ENCODE data around the gene NME3. TPM values are rescaled to one million over a fixed set of nuclear protein-coding genes. Genes with fewer than 3 reads are reported as not detected.

Gene NME3
- total RNA-seq, 1 experiment from 2014 or later = 86.8 TPM

DNA sequence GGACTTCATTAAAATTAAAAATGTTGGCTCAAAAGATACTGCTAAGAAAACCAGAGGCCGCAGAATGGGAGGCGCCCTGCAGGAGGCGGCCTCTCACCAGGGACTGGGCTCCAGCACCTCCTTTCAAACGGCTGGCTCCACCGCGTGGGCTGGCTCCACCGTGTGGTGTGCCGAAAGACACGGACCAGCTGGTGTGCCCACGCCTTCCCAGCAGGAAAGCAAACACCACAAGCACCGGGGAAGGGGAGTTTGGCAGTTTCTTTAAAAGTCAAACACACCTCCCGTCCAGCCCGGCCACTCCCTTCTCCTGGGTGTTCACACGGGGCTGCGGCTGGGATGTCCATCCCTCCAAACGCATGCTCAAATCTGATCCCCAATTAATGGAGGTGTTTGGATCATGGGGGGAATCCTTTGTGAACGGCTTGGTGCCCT is 41.4 kb upstream of the NME3 start:
- Mint-ChIP-seq H3K27ac (no peak overlapping the region), H3K36me3 (peaks cover 7% of the 10 kb centered on the region), H3K4me3 (no peak overlapping the region), H3K9me3 (no peaks in the 10 kb centered on the region), H3K4me1 (no peaks in the 10 kb centered on the region), H3K27me3 (ENCODE audit: low read depth) (no peaks in the 10 kb centered on the region)
- ChIA-PET POLR2A (no interaction called here), CTCF (interaction anchor here (0.6 to 2.3 kb wide), 7 partner anchors 11 to 191 kb away, joined by 3 to 16 read pairs (median 5); no protein-coding TSS in a partner anchor)
- DNase-seq (ENCODE audit: low spot score) (peak; percentile 70), ATAC-seq (peak; percentile 61)
- TF ChIP-seq FOXP4 (CRISPR knock-in tag; IDR thresholded peaks at IDR 0.05) = no peak
- TF ChIP-seq FOXJ3 (CRISPR knock-in tag; IDR thresholded peaks at IDR 0.05; ENCODE audit: borderline replicate concordance) = no peak
- TF ChIP-seq ZNF317 (CRISPR knock-in tag; IDR thresholded peaks at IDR 0.05; ENCODE audit: borderline replicate concordance, low read depth) = no peak
- no peak for TF ChIP-seq GRHL2 (CRISPR knock-in tag; IDR thresholded peaks at IDR 0.05; ENCODE audit: insufficient replicate concordance, severe bottlenecking)
- no peak for TF ChIP-seq RORB (CRISPR knock-in tag; IDR thresholded peaks at IDR 0.05)
- TF ChIP-seq, protein P1, sequence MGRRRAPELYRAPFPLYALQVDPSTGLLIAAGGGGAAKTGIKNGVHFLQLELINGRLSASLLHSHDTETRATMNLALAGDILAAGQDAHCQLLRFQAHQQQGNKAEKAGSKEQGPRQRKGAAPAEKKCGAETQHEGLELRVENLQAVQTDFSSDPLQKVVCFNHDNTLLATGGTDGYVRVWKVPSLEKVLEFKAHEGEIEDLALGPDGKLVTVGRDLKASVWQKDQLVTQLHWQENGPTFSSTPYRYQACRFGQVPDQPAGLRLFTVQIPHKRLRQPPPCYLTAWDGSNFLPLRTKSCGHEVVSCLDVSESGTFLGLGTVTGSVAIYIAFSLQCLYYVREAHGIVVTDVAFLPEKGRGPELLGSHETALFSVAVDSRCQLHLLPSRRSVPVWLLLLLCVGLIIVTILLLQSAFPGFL (CRISPR knock-in tag; IDR thresholded peaks at IDR 0.05; ENCODE audit: borderline replicate concordance) = no peak
- TF ChIP-seq, protein P2, sequence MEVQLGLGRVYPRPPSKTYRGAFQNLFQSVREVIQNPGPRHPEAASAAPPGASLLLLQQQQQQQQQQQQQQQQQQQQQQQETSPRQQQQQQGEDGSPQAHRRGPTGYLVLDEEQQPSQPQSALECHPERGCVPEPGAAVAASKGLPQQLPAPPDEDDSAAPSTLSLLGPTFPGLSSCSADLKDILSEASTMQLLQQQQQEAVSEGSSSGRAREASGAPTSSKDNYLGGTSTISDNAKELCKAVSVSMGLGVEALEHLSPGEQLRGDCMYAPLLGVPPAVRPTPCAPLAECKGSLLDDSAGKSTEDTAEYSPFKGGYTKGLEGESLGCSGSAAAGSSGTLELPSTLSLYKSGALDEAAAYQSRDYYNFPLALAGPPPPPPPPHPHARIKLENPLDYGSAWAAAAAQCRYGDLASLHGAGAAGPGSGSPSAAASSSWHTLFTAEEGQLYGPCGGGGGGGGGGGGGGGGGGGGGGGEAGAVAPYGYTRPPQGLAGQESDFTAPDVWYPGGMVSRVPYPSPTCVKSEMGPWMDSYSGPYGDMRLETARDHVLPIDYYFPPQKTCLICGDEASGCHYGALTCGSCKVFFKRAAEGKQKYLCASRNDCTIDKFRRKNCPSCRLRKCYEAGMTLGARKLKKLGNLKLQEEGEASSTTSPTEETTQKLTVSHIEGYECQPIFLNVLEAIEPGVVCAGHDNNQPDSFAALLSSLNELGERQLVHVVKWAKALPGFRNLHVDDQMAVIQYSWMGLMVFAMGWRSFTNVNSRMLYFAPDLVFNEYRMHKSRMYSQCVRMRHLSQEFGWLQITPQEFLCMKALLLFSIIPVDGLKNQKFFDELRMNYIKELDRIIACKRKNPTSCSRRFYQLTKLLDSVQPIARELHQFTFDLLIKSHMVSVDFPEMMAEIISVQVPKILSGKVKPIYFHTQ (CRISPR knock-in tag; IDR thresholded peaks at IDR 0.05) = no peak

GRCh38 chr16:1810536-1810935 is 39.2 kb upstream of the NME3 start:
- DNase-seq (ENCODE audit: low spot score) (no peak), ATAC-seq (no peak)
- H3K27ac Mint-ChIP-seq = no peak overlapping the region
- ChIA-PET CTCF (no interaction called here), POLR2A (no interaction called here)
- H3K36me3 Mint-ChIP-seq = peaks cover 17% of the 10 kb centered on the region
- H3K4me3 Mint-ChIP-seq = no peak overlapping the region
- TF ChIP-seq FOXJ3 (CRISPR knock-in tag; IDR thresholded peaks at IDR 0.05; ENCODE audit: borderline replicate concordance) (no peak), ZNF263 (CRISPR knock-in tag; IDR thresholded peaks at IDR 0.05; ENCODE audit: low read depth) (no peak), ZNF232 (CRISPR knock-in tag; IDR thresholded peaks at IDR 0.05) (no peak)
- H3K27me3 Mint-ChIP-seq (ENCODE audit: low read depth) = no peaks in the 10 kb centered on the region; the same call in 1 of the 2 replicates
- H3K4me1 Mint-ChIP-seq = no peaks in the 10 kb centered on the region
- H3K9me3 Mint-ChIP-seq = peaks cover 4% of the 10 kb centered on the region; the same call in 1 of the 2 replicates

DNA sequence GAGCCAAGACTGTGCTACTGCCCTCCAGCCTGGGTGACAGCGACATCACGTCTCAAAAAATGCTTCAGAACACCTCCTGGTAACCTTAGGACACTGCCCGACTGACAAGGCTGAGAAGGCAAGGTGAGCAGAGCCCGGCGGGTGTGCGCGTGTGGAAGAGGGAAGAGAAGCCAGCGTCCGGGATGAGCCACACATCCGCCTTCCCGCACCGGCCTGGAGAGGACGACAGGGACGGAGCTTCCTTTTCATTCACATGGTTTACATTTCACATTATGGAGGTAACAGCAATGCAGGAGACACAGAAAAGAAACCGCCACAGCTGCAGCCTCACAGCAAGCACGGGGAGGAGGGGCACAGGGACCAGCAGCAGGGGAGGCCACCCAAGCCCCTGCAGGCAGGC is 38.8 kb upstream of the NME3 start:
- TF ChIP-seq TP53 (CRISPR knock-in tag; IDR thresholded peaks at IDR 0.05) (no peak), NR2C2 (CRISPR knock-in tag; IDR thresholded peaks at IDR 0.05) (no peak)
- TF ChIP-seq, protein P1 (CRISPR knock-in tag; IDR thresholded peaks at IDR 0.05; ENCODE audit: borderline replicate concordance) = no peak
- peaks cover 14% of the 10 kb centered on the region for H3K36me3 Mint-ChIP-seq
- no peak for ATAC-seq
- no peak overlapping the region; the same call in 1 of the 2 replicates for H3K27ac Mint-ChIP-seq
- POLR2A ChIA-PET = no interaction called here
- H3K4me3 Mint-ChIP-seq = no peak overlapping the region
- no peaks in the 10 kb centered on the region for H3K4me1 Mint-ChIP-seq
- H3K27me3 Mint-ChIP-seq (ENCODE audit: low read depth) = no peaks in the 10 kb centered on the region; the same call in 1 of the 2 replicates
- peaks cover 4% of the 10 kb centered on the region; the same call in 1 of the 2 replicates for H3K9me3 Mint-ChIP-seq
- CTCF ChIA-PET = interaction anchor here (0.9 kb wide), 1 partner anchor 87 kb away, joined by 3 read pairs; no protein-coding TSS in a partner anchor
- no peak for DNase-seq (ENCODE audit: low spot score)
